GM19351 (cell line): ENCODE data around the gene STXBP4.

Experiments
- ATAC-seq: cut with Tn5 transposase; IDR thresholded peaks from one replicate; pipeline ENCODE4 v1.9.1; 2021; ENCODE audit warnings: mild to moderate bottlenecking, moderate library complexity; ENCODE audit not compliant: unreplicated experiment

STXBP4 gene

GRCh38 chr17:55212880-55213279 is 244.3 kb downstream of the STXBP4 start:
- ATAC-seq: no peak

GRCh38 chr17:55215711-55216110 is 247.1 kb downstream of the STXBP4 start:
- no peak for ATAC-seq

- ATAC-seq: no peak
Observed at GRCh38 chr17:55216888-55217287, 248.3 kb downstream of the STXBP4 start.

GRCh38 chr17:55219459-55219858 is 250.9 kb downstream of the STXBP4 start:
- no peak for ATAC-seq

- ATAC-seq: no peak
Observed at GRCh38 chr17:55219934-55220333, 251.4 kb downstream of the STXBP4 start.
